HG03565 (cell line): ENCODE results near the gene B3GALNT1.

Experiments
- ATAC-seq: cut with Tn5 transposase; IDR thresholded peaks from one replicate; pipeline ENCODE4 v1.9.1; 2021; ENCODE audit warnings: mild to moderate bottlenecking, moderate library complexity; ENCODE audit not compliant: unreplicated experiment

B3GALNT1 gene

GRCh38 chr3:161104561-161105551, at the start of gene B3GALNT1:
TSS of gene B3GALNT1 (minus strand) at chr3:161105349. CDS start at chr3:161086754, 18,595 bp downstream.
- ATAC-seq, result peak; percentile 60

GRCh38 chr3:161153480-161153879, 48.3 kb upstream of the B3GALNT1 start:
- ATAC-seq, result no peak

GRCh38 chr3:161150001-161150525, 44.9 kb upstream of the B3GALNT1 start:
- ATAC-seq, result no peak

- ATAC-seq, result no peak
Observed at GRCh38 chr3:161149529-161149928, 44.4 kb upstream of the B3GALNT1 start.

GRCh38 chr3:161148832-161149475, 43.8 kb upstream of the B3GALNT1 start:
- no peak for ATAC-seq

GRCh38 chr3:161142486-161142885, 37.3 kb upstream of the B3GALNT1 start:
- ATAC-seq, result no peak

- ATAC-seq, result no peak
Observed at GRCh38 chr3:161139686-161140085, 34.5 kb upstream of the B3GALNT1 start.

GRCh38 chr3:161137260-161137659, 32.1 kb upstream of the B3GALNT1 start:
- no peak for ATAC-seq

- no peak for ATAC-seq
Observed at GRCh38 chr3:161132391-161132790, 27.2 kb upstream of the B3GALNT1 start.

- no peak for ATAC-seq
Observed at GRCh38 chr3:161126495-161126894, 21.3 kb upstream of the B3GALNT1 start.

- no peak for ATAC-seq
Observed at GRCh38 chr3:161117646-161118045, 12.5 kb upstream of the B3GALNT1 start.

GRCh38 chr3:161108840-161109239, 3.7 kb upstream of the B3GALNT1 start:
- no peak for ATAC-seq

GRCh38 chr3:161107311-161107710, 2.2 kb upstream of the B3GALNT1 start:
- no peak for ATAC-seq

GRCh38 chr3:161103776-161104385, 1.3 kb downstream of the B3GALNT1 start:
- ATAC-seq, result no peak

GRCh38 chr3:161101609-161102008, 3.5 kb downstream of the B3GALNT1 start:
- ATAC-seq, result no peak

GRCh38 chr3:161100994-161101393, 4.2 kb downstream of the B3GALNT1 start:
- no peak for ATAC-seq

- no peak for ATAC-seq
Observed at GRCh38 chr3:161096771-161097367, 8.3 kb downstream of the B3GALNT1 start.

GRCh38 chr3:161093895-161094294, 11.3 kb downstream of the B3GALNT1 start:
- ATAC-seq, result no peak

GRCh38 chr3:161084277-161084676, 20.9 kb downstream of the B3GALNT1 start:
- no peak for ATAC-seq

GRCh38 chr3:161083131-161083530, 22.0 kb downstream of the B3GALNT1 start:
- ATAC-seq, result no peak

- ATAC-seq, result peak; percentile 27
Observed at GRCh38 chr3:161082063-161082462, 23.1 kb downstream of the B3GALNT1 start.
